K562 (cell line): Measurements from ENCODE around the gene NKAIN4.

ENCODE experiments used
- EP300 ChIP-seq: IDR thresholded peaks from 2 replicates; pipeline ENCODE4 v1.6.1; 2012; ENCODE audit warnings: low read length, improper control_type of control experiment
- EZH2 ChIP-seq: IDR thresholded peaks from 2 replicates; pipeline ENCODE4 v1.6.1; 2012; ENCODE audit warnings: low read depth, mild to moderate bottlenecking, inconsistent platforms, low read length, borderline replicate concordance
- GABPA ChIP-seq: fragments of 200-800 bp; sonication (Bioruptor generic); conservative IDR thresholded peaks from 2 replicates; pipeline ENCODE4 v1.6.1; 2016; ENCODE audit warnings: low read depth, missing genetic modification characterization, missing compliant biosample characterization
- HMG20B ChIP-seq: fragments of 250-450 bp; sonication (Bioruptor Pico); IDR thresholded peaks from 2 replicates; pipeline ENCODE4 v1.5.0; 2021; ENCODE audit warnings: mild to moderate bottlenecking
- KLF6 ChIP-seq: fragments of 250-450 bp; sonication (Bioruptor Pico); IDR thresholded peaks from 2 replicates; pipeline ENCODE4 v1.4.0; 2020; ENCODE audit warnings: mild to moderate bottlenecking, moderate library complexity, borderline replicate concordance
- MXI1 ChIP-seq: IDR thresholded peaks from 2 replicates; pipeline ENCODE4 v1.6.1; 2011; ENCODE audit warnings: low read depth, mild to moderate bottlenecking, improper control_type of control experiment, low read length
- ZNF589 ChIP-seq: fragments of 200-800 bp; sonication (Bioruptor generic); IDR thresholded peaks from 2 replicates; pipeline ENCODE4 v1.6.1; 2016; ENCODE audit warnings: low read depth, missing genetic modification characterization, missing compliant biosample characterization

DNA sequence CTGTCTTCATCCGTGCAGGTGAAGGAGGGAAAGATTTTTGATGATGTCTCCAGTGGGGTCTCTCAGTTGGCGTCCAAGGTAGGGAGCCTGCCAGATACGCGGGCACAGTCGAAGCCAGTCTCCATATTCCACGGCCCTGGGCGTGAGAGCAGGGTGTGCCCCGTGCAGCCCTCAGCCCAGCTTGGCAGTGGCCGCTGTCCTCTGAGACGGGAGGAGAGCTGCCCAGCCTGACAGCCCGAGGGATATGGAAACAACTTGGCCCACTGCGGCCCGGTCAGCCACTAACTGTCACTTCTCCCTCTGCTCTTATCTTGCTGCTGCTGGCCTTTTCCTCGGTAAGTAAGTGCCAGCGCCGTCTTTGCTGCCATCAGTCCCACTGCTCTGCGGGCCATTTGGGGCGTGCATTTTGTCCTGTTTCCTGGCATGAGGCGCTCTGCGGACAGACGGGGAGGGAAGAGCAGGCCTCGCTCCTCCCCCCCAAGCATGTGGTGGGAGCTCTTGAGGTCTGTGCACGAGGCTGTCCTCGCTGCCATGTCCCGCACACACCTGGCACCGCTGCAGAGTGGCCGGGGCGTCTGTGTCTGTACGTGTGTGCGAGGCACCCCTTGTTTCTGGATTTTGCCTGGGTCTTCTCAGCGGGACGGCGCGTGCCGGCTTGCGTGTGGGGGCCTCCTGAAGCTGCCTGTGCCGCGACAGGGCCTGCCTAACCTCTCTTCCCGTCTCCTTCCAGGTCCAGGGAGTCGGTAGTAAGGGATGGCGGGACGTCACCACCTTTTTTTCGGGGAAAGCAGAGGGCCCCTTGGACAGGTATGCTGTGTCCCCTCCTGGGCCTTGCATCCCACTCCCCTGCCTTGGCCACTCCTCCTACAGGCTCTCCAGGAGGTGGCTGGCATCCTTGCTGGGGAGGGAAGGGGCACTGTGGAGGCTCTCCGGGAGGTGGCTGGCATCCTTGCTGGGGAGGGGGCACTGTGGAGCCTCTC, 31.7 kb upstream of the NKAIN4 start:
- no peak for TF ChIP-seq EP300
- no peak for TF ChIP-seq MXI1
- no peak for TF ChIP-seq EZH2
- no peak for TF ChIP-seq ZNF589
- TF ChIP-seq KLF6 (CRISPR knock-in tag) = no peak
- no peak for TF ChIP-seq GABPA (tag)
- TF ChIP-seq HMG20B (CRISPR knock-in tag) = no peak
